Stimulated activated CD4-positive, alpha-beta T cell treated with anti-CD3 and anti-CD28 coated beads, Interleukin-12 subunit alpha, Interleukin-12 subunit beta, amount 100 ng/mL, for 4 hours (primary cell): ENCODE results near the gene NPAS3.

Experiments
- DNase-seq: peaks from one replicate; pipeline ENCODE4 v3.0.0-alpha.2; 2020

The NPAS3 gene

GRCh38 chr14:33529787-33530757 lies 591.4 kb downstream of the NPAS3 start:
- DNase-seq = no peak

DNA sequence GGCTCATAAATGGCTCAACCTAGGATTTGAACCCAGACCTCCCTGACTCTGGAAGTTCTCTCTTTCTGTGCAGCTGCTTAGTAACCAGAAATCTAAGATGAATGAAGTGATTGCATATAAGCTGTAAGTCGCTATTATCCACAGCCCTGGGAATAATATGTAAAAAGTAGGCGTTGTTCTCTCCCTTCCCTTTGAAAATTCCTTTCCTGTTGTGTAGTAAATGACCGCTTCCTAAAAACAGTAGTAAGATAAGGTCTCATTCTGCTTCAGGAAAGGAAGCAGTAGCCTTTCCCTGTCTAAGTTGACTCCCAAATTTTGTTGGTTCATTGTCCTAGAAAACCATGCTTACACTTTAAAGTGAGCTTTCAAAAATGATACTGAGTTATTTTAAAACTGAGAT lies 593.9 kb downstream of the NPAS3 start:
- DNase-seq = no peak

DNA sequence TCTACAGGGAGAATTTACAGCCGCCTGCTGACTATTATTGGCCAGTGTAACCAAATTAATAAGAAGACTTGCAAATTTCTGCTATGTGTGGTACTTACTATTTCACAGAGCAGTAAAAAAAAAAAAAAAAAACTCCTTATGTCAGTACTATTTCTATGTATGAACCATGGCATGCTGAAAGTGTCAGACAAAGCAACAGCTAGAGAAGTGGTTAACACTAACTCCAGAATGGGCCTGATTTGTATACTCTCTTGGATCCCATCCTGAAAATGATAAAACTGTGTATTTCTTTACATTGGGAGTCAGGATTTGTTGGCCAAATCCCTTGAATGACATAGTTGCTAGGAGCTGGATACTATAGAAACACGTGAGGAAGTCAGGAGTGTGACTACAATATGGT lies 595.4 kb downstream of the NPAS3 start:
- no peak for DNase-seq

DNA sequence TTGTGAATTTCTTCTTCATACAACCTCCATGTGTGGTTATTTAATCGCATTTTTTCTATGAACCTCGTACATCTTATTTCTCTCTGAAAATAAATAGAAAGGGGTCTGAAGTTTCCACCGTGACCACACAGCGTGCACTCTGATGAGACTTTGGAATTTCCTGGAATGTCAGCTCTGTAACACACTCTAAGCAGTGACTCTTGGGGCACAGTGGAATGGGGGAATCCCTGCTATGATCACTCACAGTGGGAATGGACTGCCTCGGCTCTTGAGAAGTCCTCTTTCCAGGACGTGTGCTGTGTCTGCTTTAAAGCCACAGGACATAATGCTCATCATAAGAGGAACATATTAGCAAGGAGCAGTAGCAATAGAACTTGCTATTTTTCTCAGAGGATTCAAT lies 596.0 kb downstream of the NPAS3 start:
- no peak for DNase-seq

- no peak for DNase-seq
Measured at GRCh38 chr14:33539918-33540357, 601.3 kb downstream of the NPAS3 start.

DNA sequence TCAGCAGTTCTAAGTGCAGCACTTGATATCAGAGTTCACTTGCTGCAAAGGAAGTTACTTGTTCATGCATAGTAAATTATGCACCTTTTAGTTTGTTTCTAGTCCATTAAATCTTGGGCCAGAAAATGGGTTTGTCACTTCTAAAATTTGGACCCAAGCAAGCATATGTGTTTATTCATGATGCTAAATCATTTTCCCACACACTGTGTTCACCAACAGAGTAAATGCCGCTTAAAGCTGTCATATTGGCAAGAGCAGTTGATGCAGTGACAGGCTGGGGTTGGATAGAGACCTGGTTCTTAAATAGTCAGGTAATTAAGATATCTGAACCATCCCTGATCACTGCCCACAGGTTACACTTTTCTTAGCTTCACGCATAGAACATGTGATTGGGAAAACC lies 602.5 kb downstream of the NPAS3 start:
- DNase-seq = no peak

- DNase-seq = no peak
Measured at GRCh38 chr14:33542338-33543287, 603.9 kb downstream of the NPAS3 start.

DNA sequence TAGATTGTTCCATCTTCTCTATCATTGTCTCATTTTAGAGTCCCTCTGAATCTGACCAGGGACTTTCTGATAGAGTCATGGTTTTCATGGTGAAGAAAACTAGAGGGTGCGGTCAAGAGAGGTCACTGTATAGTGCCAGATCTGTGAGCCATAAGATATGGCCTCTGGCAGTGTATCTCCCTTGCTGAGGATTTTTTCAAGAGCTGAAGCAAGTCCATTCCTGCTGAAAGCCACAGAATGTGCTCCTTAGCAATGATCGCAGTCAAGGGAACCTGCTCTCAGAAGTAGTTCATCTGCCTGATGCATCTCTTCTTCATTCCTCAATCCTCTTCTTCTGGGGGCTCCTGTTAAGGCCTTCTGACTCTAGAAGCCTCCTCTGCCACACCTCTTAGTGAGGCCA lies 607.0 kb downstream of the NPAS3 start:
- no peak for DNase-seq

DNA sequence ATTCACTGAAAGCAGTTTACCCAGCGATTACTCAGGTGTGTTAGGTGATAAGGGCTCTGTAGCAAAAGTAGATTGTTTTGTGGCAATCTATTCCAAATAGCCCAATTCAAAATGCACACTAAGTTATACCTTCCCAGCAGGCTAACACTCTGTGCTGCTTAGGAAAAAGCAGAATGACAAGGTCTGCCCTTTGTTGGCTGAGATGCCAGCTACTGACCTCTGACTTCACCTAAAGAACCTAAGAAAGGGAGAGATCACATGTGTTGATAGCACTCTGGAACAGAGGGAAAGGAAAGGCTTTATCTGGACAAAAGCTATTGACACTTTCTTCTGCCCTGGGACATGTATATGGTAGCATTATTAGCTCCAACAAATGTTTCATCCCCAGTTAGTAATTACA lies 609.9 kb downstream of the NPAS3 start:
- DNase-seq = no peak

DNA sequence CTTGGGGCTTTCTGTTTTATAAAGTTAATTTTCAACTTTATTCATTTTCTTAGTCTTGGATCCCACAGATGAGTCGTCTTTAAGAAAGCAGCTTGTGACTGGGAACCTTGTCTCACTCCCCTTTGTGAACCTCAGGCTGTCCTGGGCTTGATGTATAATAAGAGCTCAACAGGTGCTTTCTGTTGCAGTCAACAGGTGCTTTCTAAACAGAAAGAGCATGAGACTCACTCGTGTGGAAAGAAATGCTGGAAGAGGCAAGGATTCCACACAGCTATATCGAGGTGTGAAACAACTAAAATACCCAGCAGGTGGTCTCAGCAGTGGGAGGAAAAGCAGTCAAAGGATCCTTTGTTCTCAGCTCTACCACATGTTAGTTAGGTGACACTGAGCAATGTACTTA lies 613.3 kb downstream of the NPAS3 start:
- no peak for DNase-seq

- DNase-seq = no peak
Measured at GRCh38 chr14:33553706-33554278, 615.1 kb downstream of the NPAS3 start.

- DNase-seq = no peak
Measured at GRCh38 chr14:33554988-33555387, 616.3 kb downstream of the NPAS3 start.

- DNase-seq = no peak
Measured at GRCh38 chr14:33555710-33556350, 617.2 kb downstream of the NPAS3 start.

DNA sequence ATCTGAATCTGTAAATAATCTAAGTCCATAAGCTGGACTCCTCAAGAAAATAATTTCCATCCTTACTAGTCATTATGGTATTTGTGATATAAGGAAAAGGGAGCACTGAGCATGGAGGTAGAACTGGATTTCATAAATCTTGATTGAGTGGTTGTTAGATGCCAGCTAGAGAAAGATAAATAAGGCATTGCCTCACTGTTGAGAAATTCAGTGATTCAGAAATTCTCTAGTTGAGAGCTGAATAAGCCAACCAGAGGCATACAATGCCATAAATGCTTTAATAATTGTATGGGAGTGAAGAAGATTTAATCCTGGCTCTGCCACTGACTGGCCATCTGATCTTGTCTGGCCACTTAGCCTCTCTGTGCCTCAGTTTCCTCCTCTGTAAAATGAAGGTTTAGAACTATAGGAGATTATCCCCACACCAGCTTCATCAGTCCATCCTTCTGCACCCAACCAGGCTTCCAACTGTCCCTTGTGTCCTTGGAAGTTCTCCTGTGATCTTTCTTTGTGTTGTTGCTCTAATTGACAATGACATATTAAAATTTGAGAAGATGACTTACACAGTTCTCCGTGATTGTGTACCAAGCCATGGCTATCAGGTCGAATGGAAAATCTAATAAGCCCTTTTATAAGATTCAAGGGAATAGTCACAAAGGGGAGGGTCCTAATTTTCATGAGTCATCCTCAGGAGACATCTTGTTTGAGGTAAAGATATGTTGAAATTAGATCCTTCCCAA lies 617.9 kb downstream of the NPAS3 start:
- no peak for DNase-seq

DNA sequence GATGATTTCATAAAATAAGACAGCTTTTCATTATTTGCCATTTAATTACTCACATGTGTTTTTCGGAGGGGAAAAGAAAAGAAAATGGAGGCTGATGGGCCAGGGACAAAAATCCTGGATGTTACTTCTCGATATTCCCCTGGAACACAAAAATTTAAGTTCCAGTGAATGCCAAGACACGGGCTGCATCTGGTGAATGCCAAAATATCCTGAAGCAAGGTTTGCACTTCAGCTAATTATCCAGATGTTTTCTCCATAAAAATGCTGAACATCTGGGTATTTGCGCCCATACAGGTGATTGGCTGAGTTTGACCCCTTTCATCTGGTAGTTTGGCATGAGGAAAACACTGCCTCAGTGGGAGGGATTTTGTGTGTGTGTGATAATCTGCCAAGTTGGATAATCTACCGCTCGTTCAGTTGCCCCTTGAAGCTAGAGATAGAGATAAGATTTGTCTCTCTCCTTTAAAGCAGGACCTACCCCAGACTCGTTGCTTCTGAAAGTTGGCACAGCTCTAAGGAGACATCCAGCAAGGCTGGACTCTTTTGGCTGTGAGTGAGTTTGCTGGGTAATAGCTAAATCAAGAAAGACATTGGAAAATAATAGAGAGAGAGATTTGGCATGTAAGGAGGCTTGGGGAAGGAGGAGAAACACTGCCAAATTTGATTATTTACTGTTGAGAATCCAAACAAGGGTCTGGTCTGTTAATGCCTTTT lies 622.2 kb downstream of the NPAS3 start:
- no peak for DNase-seq

DNA sequence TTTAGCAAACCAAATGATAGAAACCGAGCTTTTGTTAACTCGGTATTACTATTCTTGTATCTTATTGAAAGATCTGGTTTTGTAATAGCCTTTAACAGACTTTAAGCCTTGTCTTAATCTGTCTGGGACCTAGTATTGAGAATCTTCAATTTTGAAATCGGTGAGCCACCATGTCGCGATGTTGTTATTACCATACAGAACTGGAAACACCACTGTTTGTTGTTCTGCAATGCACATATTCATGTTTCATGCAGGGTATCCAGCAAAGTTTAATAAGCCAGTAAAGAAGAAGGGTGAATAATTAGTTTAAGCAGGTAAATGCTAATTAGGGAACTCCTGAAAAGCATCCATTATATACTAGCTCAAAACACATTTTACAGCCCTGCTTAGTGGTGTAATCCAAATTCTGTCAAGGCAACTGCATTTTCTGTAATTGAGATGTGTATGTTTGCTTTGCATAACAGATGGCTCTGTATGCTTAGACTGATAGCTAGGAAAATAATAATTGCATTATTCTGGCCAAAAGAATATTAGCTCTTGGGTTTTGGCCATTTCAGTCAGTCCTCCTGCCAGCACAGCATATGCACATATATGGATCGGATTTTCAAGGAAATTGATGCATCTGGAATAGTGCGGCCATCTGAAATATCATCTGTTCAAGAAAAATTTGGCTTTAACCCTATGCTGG lies 623.0 kb downstream of the NPAS3 start:
- no peak for DNase-seq

DNA sequence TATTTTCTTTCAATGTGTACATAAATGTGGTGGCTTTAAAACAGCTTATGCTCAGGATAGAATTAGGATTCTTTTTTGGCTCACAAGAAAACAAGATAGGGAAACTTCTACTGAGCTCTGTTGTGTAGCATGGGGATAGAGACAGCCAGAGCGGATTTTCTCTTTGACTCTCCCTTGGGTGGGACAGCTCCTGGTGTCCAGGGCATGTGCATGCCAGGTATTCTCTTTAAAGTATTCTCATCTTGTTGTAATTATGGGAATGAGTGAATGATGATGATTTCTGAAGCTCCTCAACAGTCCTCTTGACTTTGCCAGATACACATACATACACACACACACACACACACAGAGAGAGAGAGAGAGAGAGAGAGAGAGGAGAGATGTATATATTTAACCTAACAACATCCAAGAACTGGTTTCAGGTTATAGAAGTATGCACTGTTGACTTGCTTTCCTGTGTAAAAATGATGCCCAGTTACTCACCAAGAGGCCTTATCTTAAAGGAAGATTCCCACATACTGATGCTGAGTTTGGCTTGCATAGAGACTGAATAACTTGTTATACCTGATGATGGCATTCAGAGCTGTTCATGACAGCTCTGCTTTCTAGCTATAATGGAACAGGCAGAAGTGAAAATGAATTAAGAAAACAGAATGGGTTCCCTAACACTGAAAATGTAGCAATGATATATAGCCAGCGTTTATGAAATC lies 624.7 kb downstream of the NPAS3 start:
- DNase-seq = no peak

DNA sequence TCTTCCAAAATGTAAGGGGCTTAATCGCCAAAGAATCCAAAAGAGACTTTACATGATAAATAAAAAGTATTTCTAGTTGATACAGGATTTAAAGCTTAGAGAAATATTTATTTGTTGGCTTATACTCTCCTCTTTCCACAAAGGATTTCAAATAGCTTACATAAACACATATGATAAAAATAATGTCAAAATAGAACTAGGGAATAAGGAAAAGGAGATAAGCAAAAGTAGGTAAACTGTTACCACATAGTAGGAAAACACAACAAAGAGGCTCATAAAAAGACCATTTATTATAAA lies 625.2 kb downstream of the NPAS3 start:
- no peak for DNase-seq

GRCh38 chr14:33564774-33565630 lies 626.3 kb downstream of the NPAS3 start:
- DNase-seq = no peak
